ENCODE data around the gene PRDX5.

Gene PRDX5

DNA sequence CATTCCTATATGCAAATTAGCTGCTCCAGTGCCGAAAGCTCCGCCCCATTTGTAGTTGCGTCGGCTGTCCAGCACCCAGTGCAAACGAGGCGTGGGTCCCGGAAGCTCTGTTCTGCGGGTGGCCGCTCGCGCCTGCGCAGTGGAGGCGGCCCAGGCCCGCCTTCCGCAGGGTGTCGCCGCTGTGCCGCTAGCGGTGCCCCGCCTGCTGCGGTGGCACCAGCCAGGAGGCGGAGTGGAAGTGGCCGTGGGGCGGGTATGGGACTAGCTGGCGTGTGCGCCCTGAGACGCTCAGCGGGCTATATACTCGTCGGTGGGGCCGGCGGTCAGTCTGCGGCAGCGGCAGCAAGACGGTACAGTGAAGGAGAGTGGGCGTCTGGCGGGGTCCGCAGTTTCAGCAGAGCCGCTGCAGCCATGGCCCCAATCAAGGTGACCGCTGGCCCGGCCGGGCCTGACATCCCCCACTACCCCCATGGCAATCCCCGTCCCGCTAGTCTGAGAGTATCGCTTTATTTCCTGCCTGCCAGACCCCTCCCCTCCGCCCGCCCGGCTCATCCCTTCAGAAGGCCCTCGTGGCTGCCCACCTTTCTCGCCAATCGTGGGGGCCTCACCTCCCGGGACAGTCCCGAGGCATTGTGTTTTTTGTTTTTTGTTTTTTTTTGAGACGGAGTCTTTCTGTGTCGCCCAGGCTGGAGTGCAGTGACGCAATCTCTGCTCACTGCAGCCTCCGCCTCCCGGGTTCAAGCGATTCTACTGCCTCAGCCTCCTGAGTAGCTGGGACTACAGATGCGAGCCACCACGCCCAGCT lies at the start of gene PRDX5:
Gene PRDX5 (plus strand): TSS at position 161 of the 805 bp plus-strand sequence. CDS start 95 bp downstream, at position 256.
- DNase-seq (ENCODE audit: low read depth in 2 of 2, low spot score in 1 of 2): peak; percentile 77 to 91

- no peak for DNase-seq (ENCODE audit: low read depth in 2 of 2, low spot score in 1 of 2)
These were observed 48.9 kb upstream of the PRDX5 start for GRCh38 chr11:64268893-64269539.

- peak; percentile 96 to 97 for DNase-seq (ENCODE audit: low read depth in 2 of 2, low spot score in 1 of 2)
These were observed 48.2 kb upstream of the PRDX5 start for GRCh38 chr11:64269540-64270220.

DNA sequence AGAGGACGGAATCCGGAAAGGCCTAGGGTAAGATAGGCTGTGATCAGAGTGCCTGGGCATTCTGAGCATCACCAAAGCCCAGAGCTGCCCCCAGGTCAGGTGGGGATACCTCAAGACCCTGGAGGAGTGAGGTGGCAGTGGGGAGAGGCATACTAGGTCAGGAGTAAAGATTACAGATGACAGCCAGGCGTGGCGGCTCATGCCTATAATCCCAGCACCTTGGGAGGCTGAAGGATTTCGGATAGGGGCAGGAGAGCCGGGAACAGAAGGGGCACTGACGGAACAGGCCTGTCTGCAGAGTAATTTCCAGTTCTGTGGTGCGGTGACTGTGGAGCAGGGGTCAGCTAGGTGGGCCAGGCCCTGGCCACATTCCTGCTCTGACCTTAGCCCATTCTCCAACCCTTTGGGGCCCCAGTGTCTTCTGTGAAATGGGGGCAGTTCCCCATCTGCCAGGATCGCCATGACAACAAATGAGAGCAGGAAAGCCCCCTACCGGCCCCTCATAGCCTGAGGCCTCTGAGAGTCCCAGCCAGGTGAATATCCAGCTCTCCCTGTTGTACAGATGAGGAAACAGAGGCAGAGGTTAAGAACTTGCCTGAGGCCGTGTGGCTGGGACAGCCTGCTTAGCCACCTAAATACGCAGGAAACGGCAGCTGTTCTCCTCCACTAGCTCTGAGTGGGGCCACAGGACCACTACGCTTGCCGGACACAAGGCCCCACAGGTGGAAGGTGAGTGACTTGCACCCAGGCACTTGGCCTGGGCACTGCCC lies 42.7 kb upstream of the PRDX5 start:
- DNase-seq (ENCODE audit: low read depth in 2 of 2, low spot score in 1 of 2): no peak

DNA sequence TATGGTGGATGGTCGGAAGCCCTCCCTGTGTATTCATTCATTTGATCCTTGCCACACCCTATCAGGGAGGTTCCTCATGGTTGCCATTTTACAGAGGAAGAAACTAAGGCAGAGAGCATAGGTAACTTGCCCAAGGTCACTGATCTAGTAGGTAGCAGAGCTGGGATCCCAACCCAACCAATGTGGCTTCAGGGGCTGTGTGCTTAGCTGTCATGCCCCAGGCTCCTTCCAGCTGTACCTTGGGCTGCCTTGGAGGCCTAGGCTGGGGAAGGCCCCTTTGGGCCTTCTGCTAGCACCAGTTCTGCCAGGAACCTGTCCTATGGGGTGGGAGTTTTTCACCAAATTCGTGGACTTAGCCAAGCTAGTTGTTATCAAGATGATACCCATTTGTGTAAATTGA lies 42.1 kb upstream of the PRDX5 start:
- DNase-seq (ENCODE audit: low read depth in 2 of 2, low spot score in 1 of 2): no peak

- DNase-seq (ENCODE audit: low read depth in 2 of 2, low spot score in 1 of 2): no peak
These were observed 41.1 kb upstream of the PRDX5 start for GRCh38 chr11:64276653-64277431.

- DNase-seq (ENCODE audit: low read depth in 2 of 2, low spot score in 1 of 2): no peak
These were observed 39.2 kb upstream of the PRDX5 start for GRCh38 chr11:64278576-64279190.

DNA sequence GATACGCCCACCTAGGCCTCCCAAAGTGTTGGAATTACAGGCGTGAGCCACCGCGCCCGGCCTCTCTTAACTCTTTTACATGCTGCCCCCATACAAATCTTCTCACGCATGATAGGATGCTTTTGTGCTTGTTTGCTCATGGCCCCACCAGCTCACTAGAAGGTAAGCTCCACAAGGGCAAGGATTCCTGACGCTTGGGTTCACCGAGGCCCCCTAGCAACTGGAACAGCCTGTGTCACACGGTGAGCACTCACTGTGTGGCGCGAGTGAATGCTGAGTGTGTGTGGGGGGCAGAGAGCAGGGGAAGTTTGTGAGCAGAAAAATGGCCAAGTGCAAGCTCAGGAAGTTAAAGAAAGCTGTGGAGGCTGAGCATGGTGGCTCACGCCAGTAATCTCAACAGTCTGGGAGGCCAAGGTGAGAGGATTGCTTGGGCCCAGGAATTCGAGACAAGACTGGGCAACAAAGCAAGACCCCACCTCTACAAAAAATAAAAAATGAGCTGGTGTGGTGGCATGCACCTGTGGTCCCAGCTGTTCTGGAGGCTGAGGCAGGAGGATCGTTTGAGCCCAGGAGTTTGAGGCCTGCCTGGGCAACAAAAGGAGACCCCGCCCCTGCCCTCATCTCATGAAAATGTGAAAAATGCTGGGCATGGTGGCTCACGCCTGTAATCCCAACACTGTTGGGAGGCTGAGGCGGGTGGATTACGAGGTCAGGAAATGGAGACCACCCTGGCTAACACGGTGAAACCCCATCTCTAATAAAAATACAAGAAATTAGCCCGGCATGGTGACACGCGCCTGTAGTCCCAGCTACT lies 35.8 kb upstream of the PRDX5 start:
- DNase-seq (ENCODE audit: low read depth in 2 of 2, low spot score in 1 of 2): no peak

GRCh38 chr11:64283092-64283491 lies 34.8 kb upstream of the PRDX5 start:
- DNase-seq (ENCODE audit: low read depth in 2 of 2, low spot score in 1 of 2): no peak

- peak; percentile 79 to 84 for DNase-seq (ENCODE audit: low read depth in 2 of 2, low spot score in 1 of 2)
These were observed 33.6 kb upstream of the PRDX5 start, which contains the start of gene BAD for GRCh38 chr11:64284048-64284961. Gene BAD, minus strand, starts transcription at chr11:64284665. Its CDS starts 297 bp downstream, at chr11:64284368.

DNA sequence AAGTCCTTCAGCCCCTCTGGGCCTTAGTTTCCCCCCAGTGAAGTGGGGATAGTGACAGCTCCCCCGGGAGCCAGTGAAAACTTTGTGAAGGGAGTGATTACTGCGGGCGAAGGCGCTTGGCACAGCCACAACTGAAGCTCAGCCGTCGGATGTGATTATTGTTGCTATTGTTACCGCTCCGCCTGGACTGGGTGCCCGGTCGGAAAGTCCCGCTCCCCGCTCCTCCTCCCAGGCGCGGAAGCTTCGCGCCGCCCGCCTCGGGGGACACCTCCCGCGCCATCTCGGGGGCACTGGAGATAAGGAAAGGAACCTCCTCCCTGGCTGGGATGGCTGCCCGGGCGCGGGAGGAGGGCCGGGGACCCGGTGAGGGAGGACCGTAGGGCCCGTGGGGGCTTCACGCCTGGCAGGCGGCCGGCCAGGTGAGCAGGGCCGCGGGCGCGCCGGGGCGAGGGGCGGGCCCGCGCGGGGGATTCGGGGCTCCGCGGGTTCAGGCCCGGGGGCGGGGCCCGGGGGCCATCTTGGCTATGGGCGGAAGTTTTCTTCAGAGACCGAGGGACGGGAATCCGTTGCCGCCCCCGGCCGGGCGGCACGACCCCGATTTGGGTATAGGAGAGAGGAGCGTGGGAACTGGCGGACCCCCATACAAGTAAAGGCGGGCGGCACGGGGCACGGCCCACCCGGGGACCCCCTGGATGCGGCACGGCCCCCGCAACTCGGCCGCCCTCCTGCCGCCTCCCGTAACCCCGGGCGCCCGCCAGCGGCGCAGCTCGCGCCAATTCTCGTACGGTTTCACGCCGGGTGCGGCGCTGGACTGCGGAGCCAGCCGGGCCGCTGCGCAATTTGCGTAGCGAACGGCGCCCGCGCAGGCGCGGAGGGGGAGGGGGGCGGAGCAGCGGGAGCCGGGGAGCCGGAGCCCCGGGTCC lies 32.7 kb upstream of the PRDX5 start, which contains the start of gene GPR137:
Gene GPR137 (plus strand): TSS at position 887 of the 923 bp plus-strand sequence. CDS start 677 bp downstream, outside the sequence.
- peak; percentile 79 to 84 for DNase-seq (ENCODE audit: low read depth in 2 of 2, low spot score in 1 of 2)

- no peak for DNase-seq (ENCODE audit: low read depth in 2 of 2, low spot score in 1 of 2)
These were observed 31.8 kb upstream of the PRDX5 start for GRCh38 chr11:64285885-64286800.

DNA sequence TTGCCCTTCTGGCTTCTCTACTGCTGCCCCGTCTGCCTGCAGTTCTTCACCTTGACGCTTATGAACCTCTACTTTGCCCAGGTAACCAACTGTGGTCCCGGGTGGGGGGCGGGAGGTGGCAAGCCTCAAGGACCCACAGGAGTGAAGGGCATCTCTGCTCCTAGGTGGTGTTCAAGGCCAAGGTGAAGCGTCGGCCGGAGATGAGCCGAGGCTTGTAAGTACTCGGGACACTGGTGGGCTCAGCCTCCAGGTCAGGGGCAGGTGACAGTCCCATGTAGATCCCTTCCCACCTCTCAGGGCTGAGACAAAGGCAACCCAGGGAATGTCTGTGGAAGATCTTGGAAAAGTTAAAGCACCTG lies 31.1 kb upstream of the PRDX5 start:
- DNase-seq (ENCODE audit: low read depth in 2 of 2, low spot score in 1 of 2): no peak

DNA sequence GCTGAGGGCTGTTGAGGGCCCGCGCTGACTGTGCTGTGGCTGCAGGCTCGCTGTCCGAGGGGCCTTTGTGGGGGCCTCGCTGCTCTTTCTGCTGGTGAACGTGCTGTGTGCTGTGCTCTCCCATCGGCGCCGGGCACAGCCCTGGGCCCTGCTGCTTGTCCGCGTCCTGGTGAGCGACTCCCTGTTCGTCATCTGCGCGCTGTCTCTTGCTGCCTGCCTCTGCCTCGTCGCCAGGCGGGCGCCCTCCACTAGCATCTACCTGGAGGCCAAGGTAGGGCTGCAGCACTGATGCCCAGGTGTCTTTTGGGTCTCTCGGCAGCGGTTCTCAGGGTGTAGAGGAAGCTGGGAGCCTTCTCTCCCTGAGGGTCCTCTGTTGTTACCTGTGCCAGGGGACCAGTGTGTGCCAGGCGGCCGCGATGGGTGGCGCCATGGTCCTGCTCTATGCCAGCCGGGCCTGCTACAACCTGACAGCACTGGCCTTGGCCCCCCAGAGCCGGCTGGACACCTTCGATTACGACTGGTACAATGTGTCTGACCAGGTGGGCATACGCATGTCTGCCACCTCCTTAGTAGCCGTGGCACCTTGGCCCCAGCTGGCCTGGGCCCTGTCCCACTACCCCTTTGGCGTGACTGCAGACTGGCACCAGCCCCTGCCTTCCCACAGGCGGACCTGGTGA lies 30.1 kb upstream of the PRDX5 start:
- DNase-seq (ENCODE audit: low read depth in 2 of 2, low spot score in 1 of 2): no peak

DNA sequence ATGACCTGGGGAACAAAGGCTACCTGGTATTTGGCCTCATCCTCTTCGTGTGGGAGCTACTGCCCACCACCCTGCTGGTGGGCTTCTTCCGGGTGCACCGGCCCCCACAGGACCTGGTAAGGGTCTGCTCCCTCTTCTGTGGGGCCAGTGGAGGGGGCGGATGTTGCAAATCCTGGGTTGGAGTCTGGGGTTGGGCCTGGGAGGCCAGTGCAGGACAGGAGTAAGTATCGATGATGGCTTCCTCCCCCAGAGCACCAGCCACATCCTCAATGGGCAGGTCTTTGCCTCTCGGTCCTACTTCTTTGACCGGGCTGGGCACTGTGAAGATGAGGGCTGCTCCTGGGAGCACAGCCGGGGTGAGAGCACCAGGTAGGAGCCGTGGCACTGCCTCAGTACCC lies 29.6 kb upstream of the PRDX5 start:
- DNase-seq (ENCODE audit: low read depth in 2 of 2, low spot score in 1 of 2): no peak
